Stimulated activated CD4-positive, alpha-beta T cell treated with anti-CD3 and anti-CD28 coated beads, Interleukin-4, amount 100 ng/mL, for 48 hours (primary cell): ENCODE measurements around the gene SDK1.

Experiments used
- DNase-seq, 2 donors: peaks; one replicate each; pipeline ENCODE4 v3.0.0-alpha.2; 2020; ENCODE audit warnings: low read depth in 2 of 2

Gene SDK1

GRCh38 chr7:4018601-4019316 is 717.7 kb downstream of the SDK1 start:
- DNase-seq, result no peak

- DNase-seq, result no peak
These were observed 719.0 kb downstream of the SDK1 start for GRCh38 chr7:4020086-4020485.

GRCh38 chr7:4021413-4021812 is 720.4 kb downstream of the SDK1 start:
- DNase-seq, result no peak

GRCh38 chr7:4022265-4022664 is 721.2 kb downstream of the SDK1 start:
- no peak for DNase-seq

- no peak for DNase-seq
These were observed 722.5 kb downstream of the SDK1 start for GRCh38 chr7:4023502-4023901.

- DNase-seq, result no peak
These were observed 723.1 kb downstream of the SDK1 start for GRCh38 chr7:4024133-4024532.

GRCh38 chr7:4024806-4025205 is 723.8 kb downstream of the SDK1 start:
- no peak for DNase-seq

- no peak for DNase-seq
These were observed 724.2 kb downstream of the SDK1 start for GRCh38 chr7:4025210-4025609.

- no peak for DNase-seq
These were observed 724.9 kb downstream of the SDK1 start for GRCh38 chr7:4025694-4026615.

GRCh38 chr7:4026941-4027486 is 726.0 kb downstream of the SDK1 start:
- no peak for DNase-seq

GRCh38 chr7:4028221-4028620 is 727.2 kb downstream of the SDK1 start:
- no peak for DNase-seq

GRCh38 chr7:4029941-4030340 is 728.9 kb downstream of the SDK1 start:
- no peak for DNase-seq

GRCh38 chr7:4030346-4030950 is 729.4 kb downstream of the SDK1 start:
- no peak for DNase-seq

GRCh38 chr7:4033996-4034395 is 732.9 kb downstream of the SDK1 start:
- no peak for DNase-seq

- no peak for DNase-seq
These were observed 736.3 kb downstream of the SDK1 start for GRCh38 chr7:4037308-4037707.

GRCh38 chr7:4037877-4038276 is 736.8 kb downstream of the SDK1 start:
- DNase-seq, result no peak

GRCh38 chr7:4040109-4040928 is 739.3 kb downstream of the SDK1 start:
- no peak for DNase-seq

GRCh38 chr7:4042402-4043045 is 741.5 kb downstream of the SDK1 start:
- DNase-seq, result no peak

GRCh38 chr7:4043988-4044387 is 742.9 kb downstream of the SDK1 start:
- no peak for DNase-seq

GRCh38 chr7:4045450-4045849 is 744.4 kb downstream of the SDK1 start:
- DNase-seq, result no peak

- DNase-seq, result no peak
These were observed 744.9 kb downstream of the SDK1 start for GRCh38 chr7:4045975-4046374.
